ENCODE measurements around the gene ERVW-1. TPM values are rescaled to one million over a fixed set of nuclear protein-coding genes. Genes with fewer than 3 reads are reported as not detected.
"Not testable (repeated sequence)": the region's sequence is repeated elsewhere in the genome, so short reads cannot be mapped to it uniquely, and the experiment has no call there.

The ERVW-1 gene
- polyA plus RNA-seq, 1 donor (not counting 4 experiments of a cell fraction or from before 2014, with no cell fraction given) = not detected

GRCh38 chr7:92447345-92448204, 30.2 kb downstream of the ERVW-1 start, which contains the start of gene GATAD1:
Gene GATAD1, plus strand, starts transcription at chr7:92447482. Its CDS starts 248 bp downstream, at chr7:92447730.
- no peak for FAIRE-seq
- no peaks in the 10 kb centered on the region for H3K79me2 ChIP-seq (ENCODE audit: control insufficient read depth, insufficient read depth, low read length)

GRCh38 chr7:92446869-92447344, 30.8 kb downstream of the ERVW-1 start:
- no peak for DNase-seq (ENCODE audit: low read depth, low spot score)
- Histone ChIP-seq H3K27ac (ENCODE audit: control insufficient read depth, insufficient read depth, low read length) (peak overlapping the region; percentile 80), H3K79me2 (ENCODE audit: control insufficient read depth, insufficient read depth, low read length) (no peaks in the 10 kb centered on the region), H3K4me2 (ENCODE audit: control insufficient read depth, extremely low read depth, insufficient read depth, low read depth, low read length) (peak overlapping the region; percentile 30), H3K9ac (ENCODE audit: control insufficient read depth, extremely low read depth, insufficient read depth, low read length) (peak overlapping the region; percentile 89), H3K36me3 (ENCODE audit: control insufficient read depth in 2 of 2, extremely low read depth in 1 of 2, insufficient read depth in 2 of 2, low read length in 2 of 2) (peaks cover 3 to 13% of the 10 kb centered on the region in 2 experiments), H3K9me1 (ENCODE audit: control insufficient read depth, extremely low read depth, insufficient read depth, low read length) (no peaks in the 10 kb centered on the region), H3K4me3 (ENCODE audit: control insufficient read depth in 2 of 3, extremely low read depth in 1 of 3, insufficient read depth in 2 of 3, low read depth in 1 of 3, low read length in 3 of 3) (peak overlapping the region; percentile 73 to 92 (median 87)), H3K9me3 (ENCODE audit: control insufficient read depth, low read depth, low read length) (no peaks in the 10 kb centered on the region), H2AFZ (ENCODE audit: control insufficient read depth, low read length) (peak overlapping the region; percentile 85), H3K4me1 (ENCODE audit: control insufficient read depth, extremely low read depth, insufficient read depth, low read length) (peaks cover 6% of the 10 kb centered on the region), H4K20me1 (ENCODE audit: control insufficient read depth, extremely low read depth, insufficient read depth, low read length) (no peaks in the 10 kb centered on the region), H3K27me3 (ENCODE audit: control insufficient read depth, extremely low read depth, insufficient read depth, low read length) (no peaks in the 10 kb centered on the region)
- TF ChIP-seq EZH2 (IDR thresholded peaks at IDR 0.05; ENCODE audit: low read length) = no peak
- peak in 1 of 3 experiments; percentile 94 for TF ChIP-seq CTCF (optimal IDR thresholded peaks at IDR 0.05 in 1 of 3, IDR thresholded peaks at IDR 0.05 in 1 of 3, conservative IDR thresholded peaks at IDR 0.05 in 1 of 3; ENCODE audit: extremely low read depth in 1 of 3, insufficient read depth in 2 of 3, low read length in 3 of 3)
- peak; percentile 71 for FAIRE-seq
- dilution Hi-C loops (cut with MboI; ENCODE audit: extremely low pct_ligation_motif_present, low sequenced_read_pairs) = no loop called here

More at GRCh38 chr7:92447345-92448204, 30.2 kb downstream of the ERVW-1 start, which contains the start of gene GATAD1:
- Histone ChIP-seq H3K9me3 (ENCODE audit: control insufficient read depth, low read depth, low read length) (no peaks in the 10 kb centered on the region), H3K4me3 (ENCODE audit: control insufficient read depth in 2 of 3, extremely low read depth in 1 of 3, insufficient read depth in 2 of 3, low read depth in 1 of 3, low read length in 3 of 3) (peak within 1 kb of the TSS; percentile 73 to 92 (median 87)), H3K36me3 (ENCODE audit: control insufficient read depth in 2 of 2, extremely low read depth in 1 of 2, insufficient read depth in 2 of 2, low read length in 2 of 2) (peaks cover 5 to 13% of the 10 kb centered on the region in 2 experiments), H3K27ac (ENCODE audit: control insufficient read depth, insufficient read depth, low read length) (peak within 1 kb of the TSS; percentile 80), H3K4me2 (ENCODE audit: control insufficient read depth, extremely low read depth, insufficient read depth, low read depth, low read length) (peak within 1 kb of the TSS; percentile 74), H3K27me3 (ENCODE audit: control insufficient read depth, extremely low read depth, insufficient read depth, low read length) (no peaks in the 10 kb centered on the region), H3K9ac (ENCODE audit: control insufficient read depth, extremely low read depth, insufficient read depth, low read length) (peak within 1 kb of the TSS; percentile 89), H3K9me1 (ENCODE audit: control insufficient read depth, extremely low read depth, insufficient read depth, low read length) (no peaks in the 10 kb centered on the region), H4K20me1 (ENCODE audit: control insufficient read depth, extremely low read depth, insufficient read depth, low read length) (no peaks in the 10 kb centered on the region), H2AFZ (ENCODE audit: control insufficient read depth, low read length) (peak within 1 kb of the TSS; percentile 91), H3K4me1 (ENCODE audit: control insufficient read depth, extremely low read depth, insufficient read depth, low read length) (peaks cover 6% of the 10 kb centered on the region)
- no peak for DNase-seq (ENCODE audit: low read depth, low spot score)
- TF ChIP-seq EZH2 (IDR thresholded peaks at IDR 0.05; ENCODE audit: low read length) (no peak), CTCF (optimal IDR thresholded peaks at IDR 0.05 in 1 of 3, IDR thresholded peaks at IDR 0.05 in 1 of 3, conservative IDR thresholded peaks at IDR 0.05 in 1 of 3; ENCODE audit: extremely low read depth in 1 of 3, insufficient read depth in 2 of 3, low read length in 3 of 3) (peak in 2 of 3 experiments; percentile 83 to 87)
- dilution Hi-C loops (cut with MboI; ENCODE audit: extremely low pct_ligation_motif_present, low sequenced_read_pairs) = no loop called here

GRCh38 chr7:92442720-92443119, 35.0 kb downstream of the ERVW-1 start:
- H3K9me1 ChIP-seq (ENCODE audit: control insufficient read depth, extremely low read depth, insufficient read depth, low read length); H3K79me2 ChIP-seq (ENCODE audit: control insufficient read depth, insufficient read depth, low read length); DNase-seq (ENCODE audit: low read depth, low spot score); H3K9me3 ChIP-seq (ENCODE audit: control insufficient read depth, low read depth, low read length); H3K4me2 ChIP-seq (ENCODE audit: control insufficient read depth, extremely low read depth, insufficient read depth, low read depth, low read length); H4K20me1 ChIP-seq (ENCODE audit: control insufficient read depth, extremely low read depth, insufficient read depth, low read length); H3K4me3 ChIP-seq (ENCODE audit: control insufficient read depth in 2 of 3, extremely low read depth in 1 of 3, insufficient read depth in 2 of 3, low read depth in 1 of 3, low read length in 3 of 3); H3K36me3 ChIP-seq (ENCODE audit: control insufficient read depth in 2 of 2, extremely low read depth in 1 of 2, insufficient read depth in 2 of 2, low read length in 2 of 2); H3K27ac ChIP-seq (ENCODE audit: control insufficient read depth, insufficient read depth, low read length); H3K9ac ChIP-seq (ENCODE audit: control insufficient read depth, extremely low read depth, insufficient read depth, low read length); H3K4me1 ChIP-seq (ENCODE audit: control insufficient read depth, extremely low read depth, insufficient read depth, low read length); H3K27me3 ChIP-seq (ENCODE audit: control insufficient read depth, extremely low read depth, insufficient read depth, low read length); FAIRE-seq; H2AFZ ChIP-seq (ENCODE audit: control insufficient read depth, low read length); dilution Hi-C loops (cut with MboI; ENCODE audit: extremely low pct_ligation_motif_present, low sequenced_read_pairs): not testable (repeated sequence)

Data from keratinocyte (primary cell).